ENCODE data around the gene C2CD2. TPM values are rescaled to one million over a fixed set of nuclear protein-coding genes. Genes with fewer than 3 reads are reported as not detected.

C2CD2 gene
- 1 to 10 TPM; 6.2 to 7.1 TPM for total RNA-seq

- POLR2A ChIA-PET = interaction anchor here (1.0 kb wide), 1 partner anchor 52 kb away, joined by 3 read pairs; no protein-coding TSS in a partner anchor
- ATAC-seq = peak; percentile 66
- peaks cover 18% of the 10 kb centered on the region for H3K27me3 Mint-ChIP-seq
- intact Hi-C loops (cut with micrococcal nuclease) = no loop called here
- TF ChIP-seq CTCF (IDR thresholded peaks at IDR 0.05) = no peak
- no peak within 1 kb of the TSS for H3K27ac Mint-ChIP-seq
- peak within 1 kb of the TSS; percentile 50 for H3K4me3 Mint-ChIP-seq
- no peaks in the 10 kb centered on the region for H3K36me3 Mint-ChIP-seq (ENCODE audit: low read depth)
- H3K9me3 Mint-ChIP-seq = no peaks in the 10 kb centered on the region
- CTCF ChIA-PET = no interaction called here
- peaks cover 11% of the 10 kb centered on the region for H3K4me1 Mint-ChIP-seq (ENCODE audit: low read depth)
- peak; percentile 28 for DNase-seq
Measured at GRCh38 chr21:41953831-41954653, at the start of gene C2CD2. TSS of gene C2CD2 (minus strand) at chr21:41954018. CDS start at chr21:41953648, 370 bp downstream.

DNA sequence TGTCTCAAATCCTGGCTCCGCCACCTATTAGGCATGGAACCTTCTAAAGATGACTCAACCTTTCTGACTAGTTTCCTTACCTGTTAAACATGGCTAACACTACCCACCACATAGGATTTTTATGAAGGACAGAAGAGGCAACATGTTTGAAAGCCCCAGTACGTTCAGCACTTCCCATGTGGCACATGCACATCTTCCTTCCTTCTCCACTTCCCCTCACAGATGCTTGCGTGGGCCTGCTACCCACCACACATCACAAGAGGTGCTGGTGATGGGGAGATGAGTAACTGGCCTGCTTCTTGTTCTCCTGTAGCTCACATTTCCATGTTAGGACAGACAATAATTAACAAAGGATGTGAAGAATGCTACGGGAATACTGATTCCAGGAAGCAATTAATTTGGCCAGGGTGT is 49.2 kb upstream of the C2CD2 start:
- intact Hi-C loops (cut with micrococcal nuclease) = loop anchor here (5.0 to 10.0 kb wide), 2 partner anchors 104 to 232 kb away; no protein-coding TSS in a partner anchor
- TF ChIP-seq CTCF (IDR thresholded peaks at IDR 0.05) = no peak

GRCh38 chr21:42002421-42002958 is 48.7 kb upstream of the C2CD2 start:
- intact Hi-C loops (cut with micrococcal nuclease) = loop anchor here (5.0 to 10.0 kb wide), 2 partner anchors 105 to 232 kb away; no protein-coding TSS in a partner anchor
- H3K4me1 Mint-ChIP-seq (ENCODE audit: low read depth) = peaks cover 54% of the 10 kb centered on the region
- no peaks in the 10 kb centered on the region for H3K9me3 Mint-ChIP-seq
- no peaks in the 10 kb centered on the region for H3K27me3 Mint-ChIP-seq
- TF ChIP-seq CTCF (IDR thresholded peaks at IDR 0.05) = no peak
- peak; percentile 90 for ATAC-seq
- H3K27ac Mint-ChIP-seq = peak overlapping the region; percentile 88
- H3K36me3 Mint-ChIP-seq (ENCODE audit: low read depth) = peaks cover 58% of the 10 kb centered on the region
- DNase-seq = peak; percentile 87
- H3K4me3 Mint-ChIP-seq = peak overlapping the region; percentile 2
- ChIA-PET CTCF (interaction anchor here (1.0 to 2.0 kb wide), 3 partner anchors 20 to 106 kb away, joined by 4 to 8 read pairs (median 6); no protein-coding TSS in a partner anchor), POLR2A (interaction anchor here (0.7 to 1.6 kb wide), 6 partner anchors 27 to 125 kb away, joined by 3 to 5 read pairs (median 3); no protein-coding TSS in a partner anchor)

More for the DNA sequence above, 49.2 kb upstream of the C2CD2 start:
- H3K9me3 Mint-ChIP-seq = no peaks in the 10 kb centered on the region
- peaks cover 60% of the 10 kb centered on the region for H3K36me3 Mint-ChIP-seq (ENCODE audit: low read depth)
- POLR2A ChIA-PET = interaction anchor here (0.6 to 1.6 kb wide), 5 partner anchors 27 to 125 kb away, joined by 3 to 5 read pairs (median 3); no protein-coding TSS in a partner anchor
- DNase-seq (peak; percentile 42), ATAC-seq (peak; percentile 53)
- H3K27me3 Mint-ChIP-seq = no peaks in the 10 kb centered on the region
- no peak overlapping the region for H3K4me3 Mint-ChIP-seq
- H3K27ac Mint-ChIP-seq = peak overlapping the region; percentile 88
- CTCF ChIA-PET = interaction anchor here (1.0 to 2.0 kb wide), 3 partner anchors 21 to 105 kb away, joined by 4 to 8 read pairs (median 6); no protein-coding TSS in a partner anchor
- H3K4me1 Mint-ChIP-seq (ENCODE audit: low read depth) = peaks cover 60% of the 10 kb centered on the region

DNA sequence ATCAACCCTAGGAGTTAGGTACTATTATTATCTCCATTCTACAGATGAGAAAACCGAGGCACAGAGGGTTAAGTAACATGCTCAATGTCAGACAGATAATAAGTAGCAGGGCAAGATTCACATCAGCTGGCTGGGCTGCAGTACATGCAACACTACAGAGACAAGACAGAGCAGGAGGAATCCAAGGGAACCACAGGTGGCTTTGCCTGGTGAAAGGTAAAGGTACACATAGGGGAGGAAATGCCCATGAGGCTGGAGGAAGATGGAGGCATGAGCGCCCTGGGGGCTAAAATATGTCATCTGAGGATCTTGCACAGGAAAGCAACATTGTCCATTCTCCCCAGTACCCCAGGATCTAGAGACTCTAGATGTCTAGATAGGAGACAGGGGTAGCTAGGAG is 48.0 kb upstream of the C2CD2 start:
- peaks cover 59% of the 10 kb centered on the region for H3K36me3 Mint-ChIP-seq (ENCODE audit: low read depth)
- ChIA-PET CTCF (interaction anchor here (2.0 kb wide), 2 partner anchors 106 kb away, joined by 5 to 8 read pairs; no protein-coding TSS in a partner anchor), POLR2A (interaction anchor here (0.7 to 1.4 kb wide), 4 partner anchors 32 to 429 kb away, joined by 3 to 4 read pairs (median 3); no protein-coding TSS in a partner anchor)
- H3K27ac Mint-ChIP-seq = peak overlapping the region; percentile 88
- H3K4me1 Mint-ChIP-seq (ENCODE audit: low read depth) = peaks cover 47% of the 10 kb centered on the region
- H3K4me3 Mint-ChIP-seq = no peak overlapping the region
- H3K9me3 Mint-ChIP-seq = no peaks in the 10 kb centered on the region
- DNase-seq = no peak
- no peak for ATAC-seq
- intact Hi-C loops (cut with micrococcal nuclease) = loop anchor here (5.0 to 10.0 kb wide), 2 partner anchors 106 to 233 kb away; no protein-coding TSS in a partner anchor
- TF ChIP-seq CTCF (IDR thresholded peaks at IDR 0.05) = no peak
- H3K27me3 Mint-ChIP-seq = no peaks in the 10 kb centered on the region
